ENCODE data around the gene RANGRF.

The RANGRF gene

DNA sequence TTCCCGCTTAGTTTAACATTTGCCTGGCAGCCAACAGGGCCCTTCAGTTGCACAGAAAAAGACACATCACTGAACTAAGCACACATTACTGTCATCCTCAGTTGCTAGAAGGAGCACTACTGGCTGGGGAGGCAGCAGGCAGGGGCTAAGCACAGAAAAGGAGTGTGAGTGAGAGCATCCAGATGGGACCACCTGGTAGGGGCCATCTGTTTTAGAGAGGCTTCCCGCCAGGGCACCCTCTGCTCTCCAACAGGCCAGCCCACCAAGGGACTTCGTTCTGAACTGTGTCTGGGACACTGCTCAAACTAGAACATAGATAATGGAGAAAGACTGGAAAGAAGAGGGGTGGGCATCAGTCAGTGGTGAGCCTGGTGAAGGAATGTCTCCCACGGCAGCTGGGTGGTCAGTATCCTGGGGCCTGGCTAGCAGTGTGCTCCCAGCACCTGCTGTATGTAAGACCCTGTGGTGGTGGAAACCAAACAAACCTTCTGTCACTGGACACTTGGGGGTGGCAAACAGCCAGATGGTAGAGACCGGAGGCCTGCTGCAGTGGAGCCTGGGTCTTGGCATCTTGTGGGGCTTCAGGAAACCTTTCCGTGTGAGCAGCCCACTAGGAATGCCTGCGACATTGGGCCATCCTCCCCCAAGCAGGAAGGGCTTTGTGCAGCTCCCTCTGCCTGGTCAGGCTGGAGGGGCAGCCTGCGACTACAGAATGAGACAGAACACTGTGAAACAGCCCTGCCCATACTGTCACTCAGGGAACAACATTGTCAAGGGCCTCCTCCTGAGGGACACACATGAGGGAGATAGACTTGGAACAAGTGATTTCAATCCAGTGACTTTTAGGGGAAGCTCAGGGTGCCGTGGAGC, 12.8 kb upstream of the RANGRF start:
- DNase-seq: no peak

- DNase-seq: no peak
Measured at GRCh38 chr17:8277317-8277716, 11.2 kb upstream of the RANGRF start.

DNA sequence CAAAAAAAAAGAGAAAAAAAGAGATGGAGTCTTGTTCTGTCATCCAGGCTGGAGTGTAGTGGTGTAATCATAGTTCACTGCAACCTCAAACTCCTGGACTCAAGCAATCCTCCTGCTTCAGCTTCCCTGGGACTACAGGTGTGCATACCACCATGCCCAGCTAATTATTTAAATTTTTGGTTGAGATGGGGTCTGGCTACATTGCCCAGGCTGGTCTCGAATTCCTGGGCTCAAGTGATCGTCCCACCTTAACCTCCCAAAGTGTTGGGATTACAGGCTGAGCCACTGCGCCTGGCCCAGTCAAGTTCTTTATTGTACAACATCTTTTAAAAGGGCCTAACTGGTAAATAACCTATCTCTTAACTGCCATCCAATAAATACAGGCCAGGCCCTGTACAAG, 6.1 kb upstream of the RANGRF start:
- DNase-seq: no peak

- DNase-seq: no peak
Measured at GRCh38 chr17:8283356-8283755, 5.1 kb upstream of the RANGRF start.

DNA sequence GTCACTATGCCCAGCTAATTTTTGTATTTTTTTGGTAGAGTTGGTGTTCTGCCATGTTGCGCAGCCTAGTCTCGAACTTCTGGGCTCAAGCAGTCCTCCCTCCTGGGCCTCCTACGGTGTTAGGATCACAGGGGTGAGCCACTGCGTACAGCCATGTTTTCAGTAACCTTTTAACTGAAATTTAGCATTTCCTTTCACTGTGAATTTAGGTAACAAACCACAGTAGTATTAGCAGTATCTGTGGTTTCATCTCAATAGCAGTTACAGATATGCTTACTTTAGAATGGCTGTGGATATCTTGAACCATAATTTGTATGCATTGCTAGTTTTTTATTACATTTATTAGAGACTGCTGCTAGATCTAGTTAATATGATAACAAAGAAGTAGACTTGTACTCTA, 4.3 kb upstream of the RANGRF start:
- no peak for DNase-seq

- no peak for DNase-seq
Measured at GRCh38 chr17:8285270-8286181, 2.9 kb upstream of the RANGRF start.

- DNase-seq: no peak
Measured at GRCh38 chr17:8287651-8288335, 677 bp upstream of the RANGRF start.

DNA sequence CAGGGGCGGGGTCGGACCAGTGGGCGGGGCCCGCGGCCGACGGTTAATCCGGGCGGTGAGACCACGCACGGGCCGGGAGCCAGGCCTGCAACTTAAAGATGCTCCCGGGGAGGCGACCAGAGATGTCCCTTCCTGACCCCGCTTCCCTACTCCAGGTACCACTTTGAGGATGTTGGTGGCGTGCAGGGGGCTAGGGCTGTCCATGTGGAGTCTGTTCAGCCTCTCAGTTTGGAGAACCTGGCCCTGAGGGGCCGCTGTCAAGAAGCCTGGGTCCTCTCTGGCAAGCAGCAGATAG, 580 bp downstream of the RANGRF start:
- peak; percentile 85 for DNase-seq

GRCh38 chr17:8290043-8290442, 1.6 kb downstream of the RANGRF start:
- DNase-seq: no peak

DNA sequence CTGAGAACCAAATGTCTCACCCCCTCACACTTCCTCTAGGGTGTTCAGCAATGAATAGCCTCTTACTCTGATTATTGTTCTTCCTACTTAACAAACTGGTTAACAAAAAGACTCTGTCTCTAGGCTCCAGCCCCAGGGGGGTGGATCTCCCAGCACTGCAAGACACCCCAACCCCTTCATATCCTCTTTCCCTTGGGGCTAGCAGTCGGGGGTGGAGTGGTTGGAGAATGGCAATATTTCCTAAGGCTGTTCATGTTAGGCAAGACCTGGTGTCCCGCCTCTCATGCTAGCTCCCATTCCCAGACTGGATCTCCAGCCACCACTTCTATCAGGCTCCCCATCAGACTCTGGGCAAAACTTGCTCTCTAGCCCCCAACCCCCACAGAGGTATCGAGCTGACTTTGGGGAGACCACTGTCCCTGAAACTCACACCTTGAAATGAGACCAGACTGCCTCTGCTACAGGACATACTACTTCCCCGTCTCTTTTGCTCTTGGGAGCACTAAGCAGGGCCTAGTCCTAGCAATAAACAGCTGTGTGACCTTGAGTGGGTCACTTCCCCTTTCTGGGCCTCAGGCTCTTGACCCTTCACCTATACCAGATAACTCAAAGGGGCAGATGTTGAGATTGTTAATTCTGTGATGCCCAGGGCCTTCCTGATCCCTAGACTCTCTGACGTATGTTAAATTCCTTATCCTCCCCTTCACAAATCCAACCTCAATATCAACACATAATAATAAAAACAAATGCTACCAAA, 4.3 kb downstream of the RANGRF start:
- DNase-seq: no peak

DNA sequence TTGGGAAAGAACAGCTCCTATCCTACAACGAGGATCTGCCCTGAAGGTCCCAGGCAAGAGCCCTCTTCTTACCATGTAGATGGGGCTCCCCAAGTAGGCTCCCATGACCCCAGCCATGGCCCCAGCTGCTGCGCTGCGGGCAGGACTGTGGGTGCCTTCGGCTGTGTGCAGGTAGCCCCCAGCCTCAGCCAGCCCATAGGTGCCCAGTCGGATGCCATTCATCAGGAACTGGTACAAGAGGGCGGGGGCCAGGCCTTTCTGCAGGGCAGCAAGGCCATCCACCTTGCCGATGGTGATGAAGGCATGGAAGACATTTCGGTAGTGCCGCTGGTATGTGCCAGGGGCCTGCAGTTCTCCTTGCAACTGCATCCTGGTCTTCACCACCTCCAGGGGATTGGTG, 5.9 kb downstream of the RANGRF start:
- no peak for DNase-seq

DNA sequence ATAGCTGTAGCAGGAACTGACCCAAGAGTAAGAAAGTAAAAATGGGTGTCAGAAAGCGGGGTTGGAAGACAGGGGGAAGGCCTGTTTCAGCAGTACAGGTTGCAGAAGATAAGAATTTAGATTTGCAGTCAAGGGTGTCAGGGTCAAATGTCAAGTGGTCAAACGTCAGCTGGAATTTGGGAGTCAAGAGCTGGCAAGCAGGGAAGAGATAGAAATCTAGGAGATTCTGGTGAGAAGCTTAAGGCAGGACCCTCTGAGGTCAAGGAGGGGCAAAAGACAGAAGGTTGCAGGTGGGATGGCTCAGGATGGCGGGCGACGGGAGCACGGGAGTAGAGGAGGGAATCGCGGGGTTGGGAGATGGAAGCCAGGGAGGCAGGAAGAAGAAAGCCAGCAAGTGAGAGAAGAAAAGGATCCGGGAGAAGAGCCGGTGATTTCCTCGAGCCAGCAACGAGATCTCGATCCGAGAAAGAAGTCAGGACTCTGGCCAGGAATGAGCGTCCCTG, 6.4 kb downstream of the RANGRF start:
- DNase-seq: no peak

DNA sequence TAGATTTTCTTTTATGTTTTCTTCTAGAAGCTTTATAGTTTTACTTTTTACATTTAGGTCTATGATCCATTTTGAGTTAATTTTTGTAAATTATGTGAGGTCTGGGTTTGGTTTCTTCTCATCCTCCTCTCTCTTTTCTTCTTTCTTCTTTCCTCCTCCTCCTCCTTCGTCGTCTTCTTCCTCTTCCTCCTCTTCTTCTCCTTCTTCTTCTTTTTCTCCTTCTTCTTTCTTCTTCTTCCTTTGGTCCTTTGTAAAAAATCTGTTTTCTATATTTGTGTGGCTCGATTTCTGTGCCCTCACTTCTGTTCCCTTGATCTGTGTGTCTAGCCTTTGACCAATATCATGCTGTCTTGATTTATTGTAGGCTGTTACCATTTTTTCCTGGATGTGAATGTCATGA, 11.8 kb downstream of the RANGRF start:
- no peak for DNase-seq

DNA sequence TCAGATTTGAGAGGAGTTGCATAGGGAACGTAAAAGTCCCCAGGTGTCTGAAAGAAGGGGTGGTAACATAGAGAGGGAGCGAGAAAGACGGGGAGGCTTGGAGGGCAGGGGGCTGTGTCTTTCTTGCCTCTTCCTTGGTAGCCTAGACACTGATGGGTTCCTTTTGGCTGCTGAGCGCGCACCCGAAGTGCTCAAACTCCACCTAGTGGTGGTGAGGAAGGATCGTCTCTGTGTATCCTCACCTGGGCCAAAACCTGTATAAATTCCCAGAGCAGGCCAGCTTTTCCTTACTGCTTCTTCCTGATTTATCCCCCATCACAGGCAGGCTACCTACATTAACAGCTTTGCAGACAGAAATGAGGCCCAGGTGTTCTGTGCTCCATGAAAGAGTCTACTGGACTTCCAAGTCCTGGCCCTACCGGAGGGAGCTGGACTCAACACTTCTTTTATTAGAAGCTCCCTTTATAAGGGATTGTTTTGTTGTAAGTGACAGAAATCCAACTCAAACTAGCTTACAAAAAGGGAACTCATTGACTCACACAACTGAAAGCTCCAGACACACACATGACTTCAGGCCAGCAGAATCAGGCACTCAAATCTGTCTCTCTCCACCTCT, 12.3 kb downstream of the RANGRF start:
- DNase-seq: peak; percentile 77

- no peak for DNase-seq
Measured at GRCh38 chr17:8310601-8311123, 22.2 kb downstream of the RANGRF start.

GRCh38 chr17:8311131-8311790, 22.8 kb downstream of the RANGRF start:
- DNase-seq: no peak

DNA sequence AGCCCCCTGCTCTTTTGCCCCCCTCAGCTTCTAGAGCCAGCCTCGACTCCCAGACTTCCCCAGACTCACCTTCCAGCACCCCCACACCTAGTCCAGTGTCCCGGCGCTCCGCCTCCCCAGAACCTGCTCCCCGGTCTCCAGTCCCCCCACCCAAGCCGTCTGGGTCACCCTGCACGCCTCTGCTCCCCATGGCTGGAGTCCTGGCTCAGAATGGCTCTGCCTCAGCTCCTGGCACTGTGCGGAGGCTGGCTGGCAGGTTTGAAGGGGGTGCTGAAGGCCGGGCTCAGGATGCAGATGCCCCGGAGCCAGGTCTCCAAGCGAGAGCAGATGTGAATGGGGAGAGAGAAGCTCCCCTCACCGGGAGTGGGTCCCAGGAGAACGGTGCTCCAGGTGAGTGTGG, 23.8 kb downstream of the RANGRF start:
- DNase-seq: no peak

DNA sequence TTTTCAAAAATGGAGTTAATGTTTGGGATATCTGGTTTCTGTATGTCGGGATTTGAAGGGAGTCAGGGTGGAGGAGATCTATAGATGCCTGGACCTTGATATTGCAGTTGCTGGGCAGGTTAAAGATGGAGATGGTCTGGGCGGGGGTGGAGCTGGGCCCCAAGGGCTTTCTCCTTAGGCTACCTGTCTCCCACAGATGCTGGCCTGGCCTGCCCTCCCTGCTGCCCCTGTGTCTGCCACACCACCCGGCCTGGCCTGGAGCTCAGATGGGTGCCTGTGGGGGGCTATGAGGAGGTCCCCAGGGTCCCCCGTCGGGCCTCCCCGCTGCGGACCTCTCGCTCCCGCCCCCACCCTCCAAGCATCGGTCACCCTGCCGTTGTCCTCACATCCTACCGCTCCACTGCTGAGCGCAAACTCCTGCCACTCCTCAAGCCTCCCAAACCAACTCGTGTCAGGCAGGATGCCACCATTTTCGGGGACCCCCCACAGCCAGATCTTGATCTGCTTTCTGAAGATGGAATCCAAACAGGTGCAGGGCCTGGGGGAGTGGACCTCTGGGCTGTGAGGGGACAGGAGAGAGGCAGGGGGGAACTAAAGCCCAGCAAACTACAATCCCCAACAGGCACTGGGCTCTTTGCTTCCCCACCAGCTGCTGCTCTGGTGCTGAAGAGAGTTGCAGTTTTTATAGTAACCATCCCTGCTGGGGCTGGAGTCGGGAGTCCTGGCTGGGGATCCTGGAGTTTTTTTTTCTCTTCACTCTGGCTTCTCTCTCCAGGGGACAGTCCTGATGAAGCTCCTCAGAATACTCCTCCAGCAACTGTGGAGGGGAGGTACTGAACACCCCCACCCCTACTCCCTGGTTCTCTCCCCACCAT, 24.5 kb downstream of the RANGRF start:
- DNase-seq: no peak

- no peak for DNase-seq
Measured at GRCh38 chr17:8314797-8315763, 26.6 kb downstream of the RANGRF start.
